Fibroblast of skin of scalp (primary cell): ENCODE measurements around the gene GLCCI1.

Experiments
- DNase-seq: peaks from one replicate; pipeline ENCODE4 v3.0.0-alpha.2; 2013

Gene GLCCI1

DNA sequence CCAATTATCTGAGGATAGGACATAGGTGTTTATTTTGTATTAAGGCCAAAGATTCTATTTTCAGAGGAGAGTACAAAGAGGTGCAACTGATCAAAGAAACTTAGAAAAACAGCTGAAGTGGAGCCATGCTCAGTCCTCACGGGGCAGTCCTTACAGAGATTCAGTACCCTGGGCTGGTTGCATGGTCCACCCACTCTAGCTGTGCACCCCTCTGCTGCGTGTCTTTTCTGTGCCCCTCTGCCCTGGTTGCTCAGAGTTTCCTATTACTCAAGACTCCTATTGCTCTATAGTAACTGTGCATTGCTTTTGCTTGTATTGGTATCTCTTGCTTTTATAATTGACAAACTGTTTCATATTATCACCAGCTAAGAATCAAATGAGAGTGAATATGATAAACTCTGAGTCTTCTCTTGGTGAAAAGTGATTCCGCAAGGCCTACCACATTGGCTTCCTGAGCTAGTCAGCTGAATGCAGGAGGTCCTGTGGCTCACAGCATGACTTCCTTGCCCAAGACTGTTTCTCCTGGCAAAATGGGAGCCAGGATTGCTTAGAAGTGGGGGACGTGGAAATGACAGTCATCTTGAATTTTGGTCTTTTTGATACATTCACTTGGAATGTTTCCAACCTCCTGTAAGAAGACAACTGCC is 137.0 kb downstream of the GLCCI1 start:
- peak; percentile 7 for DNase-seq

DNA sequence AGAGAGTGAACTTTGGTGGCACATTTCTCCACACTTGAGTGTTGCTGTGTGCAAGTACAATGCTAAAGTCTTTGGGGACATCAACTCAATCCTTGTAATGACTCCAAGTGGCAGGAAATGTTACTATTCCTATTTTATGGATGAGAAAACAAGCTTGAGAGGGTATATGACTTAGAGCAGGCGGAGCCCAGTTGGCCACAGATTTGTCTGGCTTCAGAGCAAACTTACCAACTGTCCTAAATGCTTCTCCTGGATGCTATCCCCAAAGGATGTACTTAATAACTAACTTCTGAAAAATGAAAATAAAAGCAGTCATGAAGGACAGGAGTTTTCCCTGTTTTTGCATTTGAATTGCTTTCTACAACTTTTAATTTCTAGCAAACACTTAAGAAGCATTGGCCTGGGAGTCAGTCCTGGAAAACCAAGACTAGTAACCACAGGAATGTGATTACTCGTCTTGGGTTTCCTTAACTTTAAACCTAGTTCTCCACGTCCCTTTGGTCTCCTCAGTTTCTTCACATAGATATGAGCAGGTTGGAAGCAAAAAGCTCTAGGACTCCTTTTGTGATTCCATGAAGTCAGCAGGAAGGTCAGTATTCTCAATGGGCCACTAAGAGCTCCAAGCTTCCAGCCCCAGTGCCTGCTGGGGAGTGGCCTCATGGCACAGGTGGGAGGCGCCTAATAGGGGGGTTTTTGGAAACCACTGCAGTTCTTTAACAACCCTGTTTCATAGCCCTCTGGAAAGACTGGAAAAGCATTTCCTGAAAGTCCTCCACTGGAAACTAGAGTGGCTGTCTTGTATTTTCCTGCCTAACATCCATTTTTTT is 140.8 kb downstream of the GLCCI1 start:
- DNase-seq, result peak; percentile 40

DNA sequence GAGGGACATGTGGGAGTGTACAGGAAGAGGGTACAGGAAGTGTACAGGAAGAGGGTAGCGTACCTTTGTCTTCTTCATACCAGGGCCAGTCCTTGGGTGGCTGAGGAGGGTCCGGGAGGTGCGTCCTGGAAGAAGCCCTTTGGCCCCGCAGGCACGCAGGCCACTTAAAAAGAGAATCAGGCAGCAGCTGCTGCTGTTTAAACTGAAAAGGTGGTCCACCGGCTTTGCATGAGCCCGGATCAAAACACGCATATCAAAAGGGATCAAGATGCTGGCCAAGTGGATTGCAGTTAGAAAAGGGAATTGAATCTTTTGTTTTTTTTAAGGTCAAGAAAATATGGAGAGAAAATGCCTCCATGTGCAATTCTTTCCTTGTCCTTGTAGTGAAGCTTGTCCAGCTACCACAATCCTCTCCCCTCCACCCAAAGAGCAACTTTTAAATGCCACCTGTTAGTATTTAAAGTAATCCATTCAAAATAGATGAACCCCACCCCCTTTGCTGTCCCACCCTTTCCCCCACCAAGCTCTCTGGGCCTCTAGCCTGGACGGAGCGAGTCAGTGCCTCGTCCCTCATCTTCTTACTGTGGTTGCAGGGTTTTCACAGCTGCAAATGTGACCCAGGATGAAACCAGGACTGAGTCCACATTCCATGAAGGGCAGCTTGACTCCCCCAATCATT is 142.8 kb downstream of the GLCCI1 start:
- no peak for DNase-seq

- DNase-seq, result no peak
These were observed 144.1 kb downstream of the GLCCI1 start for GRCh38 chr7:8112685-8113084.

DNA sequence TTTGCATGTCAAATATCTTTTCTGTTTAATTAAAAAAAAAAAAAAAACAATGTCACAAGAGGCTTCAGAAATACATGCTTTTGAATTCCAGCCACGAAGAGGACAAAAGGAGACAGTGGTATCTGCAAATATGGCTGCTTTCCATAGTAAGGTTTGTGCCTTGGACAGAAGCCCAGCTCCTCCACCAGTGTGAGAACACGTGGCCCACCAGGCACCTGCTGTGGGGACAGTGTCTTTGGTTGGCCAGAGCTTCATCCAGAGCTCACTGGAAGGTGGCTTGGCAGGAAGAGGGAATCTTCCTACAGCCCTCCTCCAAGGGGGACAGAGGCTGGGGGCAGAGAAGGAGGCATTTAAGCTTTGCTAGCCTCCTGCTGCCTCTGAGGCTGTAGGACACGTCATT is 144.6 kb downstream of the GLCCI1 start:
- DNase-seq, result no peak

- DNase-seq, result no peak
These were observed 145.6 kb downstream of the GLCCI1 start for GRCh38 chr7:8114175-8114574.

GRCh38 chr7:8115547-8116402 is 147.2 kb downstream of the GLCCI1 start:
- no peak for DNase-seq

- DNase-seq, result no peak
These were observed 148.6 kb downstream of the GLCCI1 start for GRCh38 chr7:8117195-8117594.

- no peak for DNase-seq
These were observed 150.7 kb downstream of the GLCCI1 start for GRCh38 chr7:8119262-8119661.

GRCh38 chr7:8120390-8121058 is 151.9 kb downstream of the GLCCI1 start:
- DNase-seq, result no peak

DNA sequence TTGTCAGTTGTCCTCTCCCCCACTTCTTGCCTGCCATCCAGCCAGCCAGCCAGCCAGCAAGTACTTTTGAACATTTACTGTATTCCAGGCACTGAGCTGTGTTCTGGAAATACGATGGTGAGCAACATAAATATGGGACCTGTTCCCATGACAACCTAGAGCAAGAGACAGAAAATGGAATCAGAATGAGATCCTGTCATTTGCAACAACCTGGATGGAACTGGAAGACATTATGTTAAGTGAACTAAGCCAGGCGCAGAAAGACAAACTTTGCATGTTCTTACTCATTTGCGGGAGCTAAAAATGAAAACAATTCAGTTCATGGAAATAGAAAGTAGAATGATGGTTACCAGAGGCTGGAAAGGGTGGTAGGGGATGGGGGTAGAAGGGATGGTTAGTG is 152.6 kb downstream of the GLCCI1 start:
- DNase-seq, result no peak

DNA sequence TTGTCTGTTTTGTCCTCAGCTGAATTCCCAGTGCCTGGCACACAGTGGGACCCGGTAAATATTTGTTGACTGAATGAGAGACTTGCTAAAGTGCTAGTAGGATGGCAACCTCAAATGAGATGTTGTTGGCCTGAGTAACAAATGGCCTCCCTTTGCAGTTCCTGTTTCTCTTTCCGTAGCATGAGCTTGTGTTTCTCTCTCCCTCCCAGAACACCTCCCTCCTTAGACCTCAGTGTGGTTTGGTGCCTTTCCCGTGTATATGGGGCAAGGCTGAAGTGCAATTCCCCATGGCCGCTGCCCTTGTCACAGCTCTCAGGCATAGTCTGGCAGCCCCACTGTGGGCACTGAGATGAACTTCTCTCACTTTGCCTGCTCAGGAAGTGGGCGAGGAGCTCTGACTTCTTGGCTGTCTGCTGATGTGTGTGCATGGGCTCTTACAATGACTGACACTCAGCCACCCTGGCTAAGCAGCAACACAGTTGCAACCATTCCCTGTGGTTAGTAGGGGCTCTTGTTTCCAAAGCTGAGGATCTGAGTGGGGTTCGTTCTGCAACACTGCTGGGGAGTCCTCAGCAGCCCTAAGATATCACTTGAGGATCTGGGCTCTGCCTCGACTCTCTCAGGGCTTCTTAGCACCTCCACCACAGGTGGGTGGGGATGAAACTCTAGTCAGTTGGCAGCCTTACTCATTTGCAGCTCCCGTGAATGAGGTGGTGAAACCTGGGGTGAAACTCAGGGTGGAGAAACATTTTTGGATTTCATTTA is 157.3 kb downstream of the GLCCI1 start:
- no peak for DNase-seq

DNA sequence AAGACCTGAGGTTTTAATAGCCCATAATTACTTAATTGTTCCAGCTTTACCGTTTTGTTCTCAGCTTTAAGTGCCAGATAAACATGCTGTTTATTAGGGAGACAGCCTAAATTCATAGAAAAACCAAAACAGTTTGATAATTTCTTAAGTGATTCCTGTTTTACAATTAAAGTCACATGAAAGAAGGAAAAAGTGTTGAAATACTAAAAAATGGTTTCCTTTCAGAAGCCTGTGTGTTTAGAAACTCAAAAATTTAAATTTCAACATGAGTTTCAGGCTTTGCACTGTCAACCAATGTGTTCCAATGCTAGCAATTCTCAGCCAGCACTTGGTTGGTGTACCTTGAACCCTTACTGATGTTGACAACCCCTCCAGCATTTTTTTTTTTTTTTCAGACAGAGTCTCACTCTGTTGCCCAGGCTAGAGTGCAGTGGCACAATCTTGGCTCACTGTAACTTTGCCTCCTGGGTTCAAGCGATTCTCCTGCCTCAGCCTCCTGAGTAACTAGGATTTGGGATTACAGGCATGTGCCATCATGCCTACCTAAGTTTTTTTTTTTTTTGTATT is 158.1 kb downstream of the GLCCI1 start:
- no peak for DNase-seq

DNA sequence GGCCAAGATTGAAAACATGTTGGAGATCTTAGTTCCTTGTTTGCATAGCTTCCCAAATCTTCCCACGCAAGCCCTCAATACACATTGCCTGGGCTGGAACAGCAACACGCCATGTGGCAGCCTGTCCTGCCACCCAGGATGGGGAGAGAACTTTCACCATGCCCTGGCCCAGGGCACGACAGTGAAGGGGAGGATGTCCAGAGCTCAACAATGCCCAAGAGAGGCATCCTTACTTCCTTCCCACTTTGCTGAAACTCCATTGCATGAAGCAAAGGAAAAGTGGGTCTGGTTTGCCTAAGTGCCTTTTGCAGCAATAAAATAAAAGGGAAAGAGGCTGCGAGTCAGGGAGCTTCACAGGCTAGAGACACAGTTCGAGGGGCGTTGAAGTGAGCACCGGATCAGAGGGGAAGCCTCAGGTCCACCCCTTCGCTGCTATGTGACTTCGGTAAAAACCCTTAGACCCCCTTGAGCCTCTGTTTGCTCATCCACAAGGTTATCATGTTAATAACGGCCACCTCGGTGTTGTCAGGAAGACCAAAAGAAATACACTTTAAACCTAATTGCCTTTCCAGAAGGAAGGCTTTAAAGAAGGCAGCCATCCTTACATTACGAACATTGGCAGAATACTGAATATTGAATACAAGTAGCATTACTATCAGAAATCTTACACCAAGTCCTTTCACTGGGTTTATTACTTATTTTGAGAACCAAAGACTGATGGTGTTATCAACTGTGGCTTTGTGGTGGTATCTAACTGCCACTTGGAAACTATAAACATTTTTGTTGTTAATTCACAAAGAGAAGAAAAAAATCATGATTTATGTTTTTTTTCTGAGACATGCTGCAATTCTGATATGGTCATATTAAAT is 160.1 kb downstream of the GLCCI1 start:
- DNase-seq, result no peak

DNA sequence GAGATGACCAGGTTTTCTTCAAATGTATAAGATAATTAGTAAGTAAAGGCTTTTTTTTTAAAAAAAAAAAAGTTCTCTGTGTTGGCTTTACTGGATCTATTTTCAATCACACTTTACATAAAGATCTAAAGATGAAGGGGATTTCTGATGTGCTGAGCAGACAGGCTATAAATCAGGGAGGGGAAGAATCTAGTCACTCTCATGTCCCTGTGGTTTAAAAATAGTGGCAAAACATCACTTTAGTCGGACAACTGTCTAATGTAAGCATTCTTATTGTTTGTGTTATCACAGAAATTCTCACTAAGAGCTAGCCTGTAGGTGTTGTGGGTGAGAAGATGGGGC is 160.7 kb downstream of the GLCCI1 start:
- DNase-seq, result no peak

DNA sequence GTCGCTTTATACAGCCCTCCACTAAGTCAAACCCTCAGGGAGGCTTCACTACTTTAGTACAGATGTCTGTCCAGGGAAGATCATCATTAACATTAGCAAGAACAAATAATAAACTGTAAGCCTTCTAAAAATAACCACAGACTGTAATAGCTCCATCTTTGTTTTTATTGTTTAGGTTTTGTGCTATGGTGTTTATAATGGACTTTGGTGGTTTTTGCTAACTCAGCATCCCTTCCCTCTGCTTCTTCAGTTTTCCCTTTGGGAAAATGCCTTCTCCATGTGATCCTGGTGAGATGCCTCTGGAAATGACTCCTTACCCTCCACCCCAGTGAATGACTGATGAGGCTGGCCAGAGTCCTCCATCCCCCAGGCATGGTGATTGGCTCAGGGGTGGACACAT is 162.1 kb downstream of the GLCCI1 start:
- no peak for DNase-seq

GRCh38 chr7:8131694-8132605 is 163.4 kb downstream of the GLCCI1 start:
- no peak for DNase-seq

DNA sequence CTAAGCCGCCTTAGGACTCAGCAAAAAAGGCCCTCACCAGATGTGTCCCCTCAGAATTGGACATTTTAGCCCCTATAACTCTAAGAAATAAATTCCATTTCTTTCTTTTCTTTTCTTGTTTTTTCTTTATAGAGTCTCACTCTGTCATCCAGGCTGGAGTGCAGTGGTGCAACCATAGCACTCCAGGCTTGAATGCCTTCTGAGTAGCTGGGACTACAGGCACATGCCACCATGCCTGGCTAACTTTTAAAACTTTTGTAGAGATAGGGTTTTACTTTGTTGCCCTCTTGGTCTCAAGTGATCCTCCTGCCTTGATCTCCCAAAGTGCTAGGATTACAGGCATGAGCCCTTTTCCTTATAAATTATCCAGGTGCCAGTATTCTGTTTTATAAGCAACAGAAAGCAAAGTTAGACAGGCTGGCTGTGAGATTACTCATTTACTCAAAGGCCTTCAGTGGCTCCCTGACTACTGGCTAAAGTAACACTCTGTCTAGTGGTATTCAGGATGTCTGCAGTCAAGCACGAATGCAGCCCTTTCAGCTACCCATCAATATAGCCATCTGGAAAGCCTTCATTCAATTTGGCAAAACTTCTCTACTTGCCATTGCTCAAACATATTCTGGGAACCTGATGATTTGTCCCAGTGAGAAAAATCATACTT is 164.7 kb downstream of the GLCCI1 start:
- DNase-seq, result no peak
